Measurements from ENCODE around the gene LDB2.

- no peak for TF ChIP-seq CTCF (IDR thresholded peaks at IDR 0.05)
- no peak for TF ChIP-seq POLR2A (IDR thresholded peaks at IDR 0.05)
Measured at GRCh38 chr4:16912896-16913295, 14.5 kb upstream of the LDB2 start.
